ENCODE results near the gene FNDC8. TPM values are rescaled to one million over a fixed set of nuclear protein-coding genes. Genes with fewer than 3 reads are reported as not detected.

FNDC8 gene
- total and polyA plus RNA-seq, 2 of the 8 experiments (the other 6 are each of a cell fraction or from before 2014, with no cell fraction given) = not detected

DNA sequence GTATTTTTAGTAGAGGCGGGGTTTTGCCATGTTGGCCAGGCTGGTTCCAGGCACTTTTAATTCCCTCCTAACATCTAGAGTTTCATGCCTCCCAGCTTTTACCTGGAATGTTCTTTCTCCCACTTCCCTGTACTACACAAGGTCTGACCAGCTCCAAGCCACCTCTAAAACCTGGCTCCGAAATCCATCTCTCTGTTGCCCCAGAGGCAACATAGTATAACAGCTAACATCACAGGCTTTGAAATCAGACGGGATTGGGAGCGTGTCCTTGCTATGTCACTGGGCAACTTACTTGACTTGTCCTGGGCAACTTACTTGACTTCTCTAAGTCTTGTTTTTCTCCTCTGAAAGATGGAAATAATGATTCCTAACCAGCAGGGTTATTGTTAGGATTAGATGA lies 41.3 kb downstream of the FNDC8 start:
- Histone ChIP-seq H3K9me3 (ENCODE audit: insufficient read depth in 2 of 2, low read depth in 1 of 2, low read length in 1 of 2) (no peaks in the 10 kb centered on the region), H2AFZ (ENCODE audit: low read length) (no peak overlapping the region), H2BK120ac (replicated peaks; ENCODE audit: low read depth, low read length) (no peak overlapping the region), H3K14ac (ENCODE audit: insufficient read length) (no peak overlapping the region), H3K18ac (ENCODE audit: extremely low read depth, low read length) (no peak overlapping the region), H2BK15ac (ENCODE audit: low read length) (no peak overlapping the region), H2BK12ac (ENCODE audit: low read depth, low read length) (no peak overlapping the region), H4K20me1 (replicated peaks in 1 of 2; ENCODE audit: control insufficient read depth in 1 of 2, insufficient read depth in 2 of 2, low read length in 2 of 2) (peaks cover 0 to 2% of the 10 kb centered on the region in 2 experiments), H3K27ac (ENCODE audit: low read depth, low read length) (no peak overlapping the region), H3K4me1 (replicated peaks in 1 of 4; ENCODE audit: control insufficient read depth in 3 of 4, insufficient read depth in 4 of 4, low read length in 3 of 4) (no peaks in the 10 kb centered on the region), H3K9ac (replicated peaks in 1 of 4; ENCODE audit: extremely low read depth in 1 of 4, low read depth in 3 of 4, low read length in 3 of 4) (no peak overlapping the region), H2BK20ac (ENCODE audit: low read length) (no peak overlapping the region), H2AK5ac (ENCODE audit: low read depth, low read length) (no peak overlapping the region), H3K79me1 (ENCODE audit: low read depth, low read length) (no peaks in the 10 kb centered on the region; the same call in 1 of the 2 replicates), H3K4ac (replicated peaks; ENCODE audit: insufficient read length, low read depth, low read length) (no peak overlapping the region), H3K23ac (ENCODE audit: insufficient read length) (no peak overlapping the region), H3K4me2 (ENCODE audit: insufficient read depth in 1 of 2, low read depth in 2 of 2, low read length in 2 of 2) (no peak overlapping the region), H3K23me2 (ENCODE audit: low read depth, low read length) (no peaks in the 10 kb centered on the region), H3K79me2 (ENCODE audit: control insufficient read depth in 1 of 2, insufficient read depth in 2 of 2, low read length in 2 of 2) (no peaks in the 10 kb centered on the region), H3K27me3 (replicated peaks in 1 of 4; ENCODE audit: control insufficient read depth in 3 of 4, extremely low read depth in 1 of 4, insufficient read depth in 3 of 4, low read length in 3 of 4) (no peaks in the 10 kb centered on the region), H3K4me3 (ENCODE audit: extremely low read depth in 1 of 4, insufficient read depth in 2 of 4, low read depth in 3 of 4, low read length in 4 of 4) (no peak overlapping the region), H3K36me3 (ENCODE audit: control insufficient read depth in 2 of 4, insufficient read depth in 4 of 4, low read length in 3 of 4) (no peaks in the 10 kb centered on the region), H4K8ac (ENCODE audit: extremely low read depth, insufficient read depth, low read length) (no peak overlapping the region), H4K91ac (replicated peaks; ENCODE audit: insufficient read length, low read length) (no peak overlapping the region), H4K5ac (ENCODE audit: insufficient read length, low read depth, low read length) (no peak overlapping the region), H2BK5ac (ENCODE audit: low read depth, low read length) (no peak overlapping the region), H3K56ac (replicated peaks; ENCODE audit: insufficient read length, low read depth, low read length) (no peak overlapping the region)
- ChIA-PET CTCF (ENCODE audit: partially characterized antibody) (interaction anchor here (0.5 to 1.7 kb wide), 4 partner anchors 19 to 382 kb away, joined by 3 to 5 read pairs (median 3); no protein-coding TSS in a partner anchor), POLR2A (ENCODE audit: partially characterized antibody) (interaction anchor here (0.6 to 1.6 kb wide), 4 partner anchors 15 to 450 kb away, joined by 3 to 5 read pairs (median 4); partner anchors contain the start of gene UNC45B)
- FAIRE-seq (no peak), DNase-seq (ENCODE audit: low read depth in 1 of 2, low spot score in 2 of 2) (no peak)
- 87% methylated on average over 4 of the region's 4 CpGs; no CpG with 5 or more reads in 1 of the 2 experiments for WGBS, 2 experiments (ENCODE audit: extremely low coverage in 1 of 2, insufficient coverage in 1 of 2, insufficient read length in 1 of 2, insufficient replicate concordance in 2 of 2, low coverage in 1 of 2, low lambda C conversion rate in 2 of 2, missing lambda C conversion rate in 1 of 2)
- TF ChIP-seq, protein P1, sequence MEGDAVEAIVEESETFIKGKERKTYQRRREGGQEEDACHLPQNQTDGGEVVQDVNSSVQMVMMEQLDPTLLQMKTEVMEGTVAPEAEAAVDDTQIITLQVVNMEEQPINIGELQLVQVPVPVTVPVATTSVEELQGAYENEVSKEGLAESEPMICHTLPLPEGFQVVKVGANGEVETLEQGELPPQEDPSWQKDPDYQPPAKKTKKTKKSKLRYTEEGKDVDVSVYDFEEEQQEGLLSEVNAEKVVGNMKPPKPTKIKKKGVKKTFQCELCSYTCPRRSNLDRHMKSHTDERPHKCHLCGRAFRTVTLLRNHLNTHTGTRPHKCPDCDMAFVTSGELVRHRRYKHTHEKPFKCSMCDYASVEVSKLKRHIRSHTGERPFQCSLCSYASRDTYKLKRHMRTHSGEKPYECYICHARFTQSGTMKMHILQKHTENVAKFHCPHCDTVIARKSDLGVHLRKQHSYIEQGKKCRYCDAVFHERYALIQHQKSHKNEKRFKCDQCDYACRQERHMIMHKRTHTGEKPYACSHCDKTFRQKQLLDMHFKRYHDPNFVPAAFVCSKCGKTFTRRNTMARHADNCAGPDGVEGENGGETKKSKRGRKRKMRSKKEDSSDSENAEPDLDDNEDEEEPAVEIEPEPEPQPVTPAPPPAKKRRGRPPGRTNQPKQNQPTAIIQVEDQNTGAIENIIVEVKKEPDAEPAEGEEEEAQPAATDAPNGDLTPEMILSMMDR (IDR thresholded peaks at IDR 0.05; ENCODE audit: control extremely low read depth in 1 of 3, insufficient read depth in 1 of 3, low read depth in 1 of 3, low read length in 3 of 3) = no peak
- TF ChIP-seq SP1 (IDR thresholded peaks at IDR 0.05; ENCODE audit: low read depth, low read length) = peak; percentile 32; the same call in 1 of the 2 replicates
